T-cell (primary cell): ENCODE measurements around the gene ZNF229. TPM values are rescaled to one million over a fixed set of nuclear protein-coding genes. Genes with fewer than 3 reads are reported as not detected.
"Not testable (repeated sequence)": the region's sequence is repeated elsewhere in the genome, so short reads cannot be mapped to it uniquely, and the experiment has no call there.

Experiments
- ATAC-seq, 4 experiments: fragments of 200-7000 bp in 3 of 4; fragments of 150-1000 bp in 1 of 4; cut with Tn5 transposase; replicated peaks in 1 of 4; 1 replicate in 3 of 4; 2 replicates in 1 of 4; pipeline ENCODE4 v1.10.0; 2021; ENCODE audit warnings: moderate library complexity in 3 of 4, mild to moderate bottlenecking in 2 of 4, moderate number of reproducible peaks in 1 of 4
- CTCF ChIA-PET, 2 donors: fragments of 300-600 bp; sonication (Branson Sonifier 250); formaldehyde crosslinking; loops; one replicate each; lab custom pipeline; 2022; ENCODE audit warnings: antibody characterized with exemption in 2 of 2; lab: Charles Lee
- POLR2A ChIA-PET, 2 donors: fragments of 300-600 bp; sonication (Branson Sonifier 250); formaldehyde crosslinking; loops; one replicate each; lab custom pipeline; 2022; ENCODE audit warnings: antibody characterized with exemption in 2 of 2; lab: Charles Lee
- DNase-seq, 35 experiments: peaks; one replicate each; pipeline versions ENCODE4 v3.0.0 to v3.0.0-alpha.2; 2013 to 2023
- H3K27ac ChIP-seq: one replicate; pipeline ENCODE4 v1.5.1; 2013; ENCODE audit warnings: low read length
- H3K27me3 ChIP-seq, 2 experiments: replicated peaks in 1 of 2; 1 replicate in 1 of 2; 2 replicates in 1 of 2; pipeline versions ENCODE4 v1.6.1 to v1.7.0; 2013; ENCODE audit warnings: low read length in 1 of 2, mixed read lengths in 1 of 2; ENCODE audit not compliant: control insufficient read depth in 2 of 2, insufficient read depth in 2 of 2; ENCODE audit errors: extremely low read depth in 1 of 2
- H3K36me3 ChIP-seq, 2 donors: 1 replicate in 1 of 2; 2 replicates in 1 of 2; pipeline versions ENCODE4 v1.6.1 to v1.7.0; 2013; ENCODE audit warnings: low read length in 1 of 2; ENCODE audit not compliant: control insufficient read depth in 2 of 2, insufficient read depth in 1 of 2; ENCODE audit errors: extremely low read depth in 1 of 2
- H3K4me1 ChIP-seq, 2 experiments: 1 replicate in 1 of 2; 2 replicates in 1 of 2; pipeline versions ENCODE4 v1.6.1 to v1.7.0; 2013; ENCODE audit warnings: low read length in 2 of 2, mixed read lengths in 1 of 2; ENCODE audit not compliant: insufficient read depth in 2 of 2, control insufficient read depth in 1 of 2; ENCODE audit errors: extremely low read depth in 1 of 2
- H3K4me3 ChIP-seq, 2 donors: 1 replicate in 1 of 2; 2 replicates in 1 of 2; pipeline versions ENCODE4 v1.5.1 to v1.7.0; 2013; ENCODE audit warnings: mild to moderate bottlenecking in 2 of 2, low read length in 1 of 2, moderate library complexity in 1 of 2; ENCODE audit not compliant: control insufficient read depth in 1 of 2; ENCODE audit errors: extremely low read depth in 1 of 2
- H3K9me3 ChIP-seq: 2 replicates; pipeline ENCODE4 v1.7.0; 2013
- H3K27ac Mint-ChIP-seq, 2 donors: one replicate each; pipeline ENCODE4 v1.8.0; 2020 to 2021; ENCODE audit warnings: mild to moderate bottlenecking in 2 of 2, mixed read lengths in 2 of 2
- H3K27me3 Mint-ChIP-seq, 2 donors: one replicate each; pipeline ENCODE4 v1.8.0; 2021 to 2022; ENCODE audit warnings: mixed read lengths in 2 of 2
- H3K36me3 Mint-ChIP-seq: one replicate; pipeline ENCODE4 v1.8.0; 2021; ENCODE audit warnings: mixed read lengths
- H3K4me1 Mint-ChIP-seq, 3 donors: one replicate each; pipeline ENCODE4 v1.8.0; 2020 to 2022; ENCODE audit warnings: mixed read lengths in 3 of 3, mild to moderate bottlenecking in 1 of 3
- H3K4me3 Mint-ChIP-seq, 3 donors: one replicate each; pipeline ENCODE4 v1.8.0; 2020 to 2022; ENCODE audit warnings: mild to moderate bottlenecking in 3 of 3, mixed read lengths in 3 of 3, moderate library complexity in 3 of 3
- H3K9me3 Mint-ChIP-seq, 3 donors: one replicate each; pipeline ENCODE4 v1.8.0; 2020 to 2022; ENCODE audit warnings: mixed read lengths in 3 of 3
- WGBS: methylation state at CpG from one replicate; pipeline ENCODE4 v1.1.5; 2013; ENCODE audit warnings: missing lambda C conversion rate; ENCODE audit not compliant: insufficient coverage; 5-methylcytosine and 5-hydroxymethylcytosine counted together
- total RNA-seq, 35 experiments: library from RNA in 6 of 35; stranded (reverse) in 6 of 35; fragments of 120-200 nt in 1 of 35; gene quantifications; one replicate each; pipeline versions ENCODE4 v1.2.1 to v1.2.4 and lab custom pipeline; 2013 to 2026

Gene ZNF229
- total RNA-seq: 1 to 10 TPM in 4 of 5 donors, under 1 TPM in 1; 0.54 to 2.5 (median 1.7) TPM
- 2.1 TPM for total RNA-seq (2013)
- 0.25 to 4.5 (median 1.7) reads per million in 29 experiments for total RNA-seq (lab: John Stamatoyannopoulos, UW)

- DNase-seq (peak; percentile 21 to 80 (median 62)), ATAC-seq (peak; percentile 81 to 99 (median 88))
- peaks cover 6 to 10% of the 10 kb centered on the region in 2 donors for H3K27me3 Mint-ChIP-seq
- peaks cover 0 to 12% of the 10 kb centered on the region in 2 experiments for H3K27me3 ChIP-seq
- H3K27ac Mint-ChIP-seq: peak within 1 kb of the TSS; percentile 41 to 56
- peaks cover 2 to 9% of the 10 kb centered on the region in 2 experiments for H3K4me1 ChIP-seq
- ChIA-PET CTCF (no interaction called here), POLR2A (no interaction called here)
- H3K9me3 Mint-ChIP-seq: peaks cover 50 to 76% (median 75%) of the 10 kb centered on the region in 3 donors
- no peaks in the 10 kb centered on the region for H3K36me3 ChIP-seq
- 15% methylated on average over 32 of the region's 45 CpGs for WGBS
- peaks cover 7% of the 10 kb centered on the region for H3K9me3 ChIP-seq
- H3K36me3 Mint-ChIP-seq: peaks cover 61% of the 10 kb centered on the region
- H3K4me3 Mint-ChIP-seq: peak within 1 kb of the TSS; percentile 83 to 91 (median 86)
- peak within 1 kb of the TSS; percentile 40 to 76 for H3K4me3 ChIP-seq
- H3K27ac ChIP-seq: no peak within 1 kb of the TSS
- H3K4me1 Mint-ChIP-seq: peaks cover 7 to 12% (median 10%) of the 10 kb centered on the region in 3 donors
Measured at GRCh38 chr19:44447916-44448674, at the start of gene ZNF229. TSS of gene ZNF229 (minus strand) at chr19:44448472. CDS start at chr19:44442847, 5,625 bp downstream.

DNA sequence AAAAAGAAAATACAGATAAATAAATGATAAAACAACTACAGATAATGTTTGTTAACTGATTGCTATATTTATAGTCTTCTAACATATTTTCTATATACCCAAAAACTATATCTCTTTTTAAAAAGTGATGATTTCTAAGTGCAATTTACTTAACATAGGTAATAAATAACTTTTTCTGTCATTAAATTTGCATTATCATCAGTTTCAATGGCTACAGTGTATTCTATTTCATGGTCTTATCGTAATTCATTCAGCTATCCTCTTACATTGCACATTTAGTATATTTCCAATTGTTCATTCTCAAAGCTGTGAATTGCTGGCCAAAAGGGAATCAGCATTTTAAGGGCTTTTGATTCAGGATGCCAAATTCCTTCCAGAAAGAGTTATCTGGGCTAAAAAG, 48.4 kb upstream of the ZNF229 start:
- peaks cover 9% of the 10 kb centered on the region for H3K9me3 ChIP-seq
- H3K4me3 Mint-ChIP-seq: peak overlapping the region in 2 of 3 donors; percentile 10 to 37
- peaks cover 25 to 56% of the 10 kb centered on the region in 2 donors for H3K36me3 ChIP-seq
- H3K27me3 Mint-ChIP-seq: no peaks in the 10 kb centered on the region
- ChIA-PET POLR2A (interaction anchor here in 1 of 2 donors (0.6 kb wide), 1 partner anchor 793 kb away, joined by 3 read pairs; no protein-coding TSS in a partner anchor), CTCF (no interaction called here)
- ATAC-seq (no peak), DNase-seq (no peak)
- H3K4me1 ChIP-seq: peaks cover 9 to 34% of the 10 kb centered on the region in 2 experiments
- H3K27me3 ChIP-seq: no peaks in the 10 kb centered on the region
- H3K9me3 Mint-ChIP-seq: peaks cover 27 to 64% (median 45%) of the 10 kb centered on the region in 3 donors
- peaks cover 84% of the 10 kb centered on the region for H3K36me3 Mint-ChIP-seq
- WGBS: no CpG with 5 or more reads among the region's 1 CpG
- H3K27ac Mint-ChIP-seq: no peak overlapping the region
- H3K4me1 Mint-ChIP-seq: peaks cover 41 to 53% (median 46%) of the 10 kb centered on the region in 3 donors
- no peak overlapping the region for H3K4me3 ChIP-seq
- no peak overlapping the region for H3K27ac ChIP-seq

DNA sequence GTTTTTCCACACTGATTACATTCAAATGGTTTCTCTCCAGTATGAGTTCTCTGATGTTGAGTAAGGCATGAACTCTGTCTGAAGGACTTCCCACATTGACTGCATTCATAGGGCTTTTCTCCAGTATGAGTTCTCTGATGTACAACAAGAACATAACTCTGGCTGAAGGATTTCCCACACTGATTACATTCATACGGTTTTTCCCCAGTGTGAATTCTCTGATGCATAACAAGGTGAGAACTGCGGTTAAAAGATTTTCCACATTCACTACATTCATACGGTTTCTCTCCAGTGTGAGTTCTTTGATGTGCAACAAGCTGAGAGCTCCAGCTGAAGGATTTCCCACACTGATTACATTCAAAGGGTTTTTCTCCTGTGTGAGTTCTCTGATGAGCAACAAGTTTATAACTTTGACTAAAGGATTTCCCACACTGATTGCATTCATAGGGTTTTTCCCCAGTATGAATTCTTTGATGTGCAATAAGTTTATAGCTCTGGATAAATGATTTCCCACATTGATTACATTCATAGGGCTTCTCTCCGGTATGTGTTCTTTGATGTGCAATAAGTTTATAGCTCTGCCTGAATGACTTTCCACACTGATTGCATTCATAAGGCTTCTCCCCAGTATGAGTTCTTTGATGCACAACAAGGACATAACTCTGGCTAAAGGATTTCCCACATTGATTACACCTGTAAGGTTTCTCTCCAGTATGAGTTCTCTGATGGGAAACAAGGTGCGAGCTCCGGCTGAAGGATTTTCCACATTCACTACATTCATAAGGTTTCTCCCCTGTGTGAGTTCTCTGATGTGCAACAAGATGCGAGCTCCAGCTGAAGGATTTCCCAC, 28.5 kb upstream of the ZNF229 start:
- Histone ChIP-seq H3K36me3 (peaks cover 13 to 49% of the 10 kb centered on the region in 2 donors), H3K4me1 (no peaks in the 10 kb centered on the region), H3K9me3 (peaks cover 67% of the 10 kb centered on the region), H3K27me3 (no peaks in the 10 kb centered on the region), H3K27ac (no peak overlapping the region), H3K4me3 (peak overlapping the region in 1 of 2 donors; percentile 15)
- WGBS: 92% methylated on average over 2 of the region's 7 CpGs
- ChIA-PET POLR2A (interaction anchor here in 1 of 2 donors (0.5 kb wide), 1 partner anchor 23 kb away, joined by 3 read pairs; the partner anchor contains the start of gene ZNF180), CTCF (no interaction called here)
- DNase-seq: peak in 2 of 35 experiments; percentile 6 to 13
- ATAC-seq: no peak
- Mint-ChIP-seq H3K4me3 (peak overlapping the region in 2 of 3 donors; percentile 21 to 37), H3K36me3 (peaks cover 88% of the 10 kb centered on the region), H3K9me3 (peaks cover 16 to 79% (median 69%) of the 10 kb centered on the region in 3 donors), H3K4me1 (no peaks in the 10 kb centered on the region), H3K27me3 (no peaks in the 10 kb centered on the region), H3K27ac (peak overlapping the region in 1 of 2 donors; percentile 69)

DNA sequence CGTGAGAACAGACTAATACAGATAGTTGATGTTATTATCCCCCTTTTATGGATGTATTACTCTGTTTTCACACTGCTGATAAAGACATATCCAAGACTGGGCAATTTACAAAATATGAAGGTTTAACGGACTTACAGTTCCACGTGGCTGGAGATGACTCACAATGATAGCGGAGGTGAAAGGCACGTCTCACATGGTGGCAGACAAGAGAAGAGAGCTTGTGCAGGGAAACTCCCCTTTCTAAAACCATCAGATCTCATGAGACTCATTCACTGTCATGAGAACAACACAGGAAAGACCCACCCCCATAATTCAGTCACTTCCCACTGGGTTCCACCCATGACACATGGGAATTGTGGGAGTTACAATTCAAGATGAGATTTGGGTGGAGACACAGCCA, 20.5 kb upstream of the ZNF229 start:
- H3K36me3 ChIP-seq, H3K4me1 Mint-ChIP-seq, H3K27me3 Mint-ChIP-seq, DNase-seq, H3K27ac Mint-ChIP-seq, H3K4me1 ChIP-seq, H3K9me3 ChIP-seq, CTCF ChIA-PET, POLR2A ChIA-PET, H3K27ac ChIP-seq, ATAC-seq, H3K27me3 ChIP-seq, H3K4me3 ChIP-seq: not testable (repeated sequence)
- peaks cover 49% of the 10 kb centered on the region for H3K36me3 Mint-ChIP-seq
- H3K4me3 Mint-ChIP-seq: peak overlapping the region in 1 of 3 donors; percentile 25
- H3K9me3 Mint-ChIP-seq: peaks cover 36 to 84% (median 80%) of the 10 kb centered on the region in 3 donors
- WGBS: no CpG with 5 or more reads among the region's 5 CpGs

GRCh38 chr19:44462600-44463286, 14.5 kb upstream of the ZNF229 start:
- Mint-ChIP-seq H3K9me3 (peaks cover 27 to 67% (median 60%) of the 10 kb centered on the region in 3 donors), H3K36me3 (peaks cover 17% of the 10 kb centered on the region)
- H3K9me3 ChIP-seq, H3K27ac Mint-ChIP-seq, H3K4me3 Mint-ChIP-seq, H3K27me3 Mint-ChIP-seq, DNase-seq, H3K4me1 ChIP-seq, H3K27ac ChIP-seq, CTCF ChIA-PET, POLR2A ChIA-PET, H3K36me3 ChIP-seq, ATAC-seq, H3K4me1 Mint-ChIP-seq, H3K4me3 ChIP-seq, H3K27me3 ChIP-seq: not testable (repeated sequence)
- no CpG with 5 or more reads among the region's 3 CpGs for WGBS
